Stimulated activated CD4-positive, alpha-beta T cell treated with anti-CD3 and anti-CD28 coated beads, Interleukin-2, amount 100 ng/mL, for 4 hours (primary cell): ENCODE results near the gene TPO.
A peak's percentile ranks its signal among the peaks of the same experiment; 100 is the strongest.

ENCODE experiments used
- DNase-seq: peaks from one replicate; pipeline ENCODE4 v3.0.0-alpha.2; 2020; ENCODE audit warnings: low read depth

The TPO gene

GRCh38 chr2:1527153-1527992 is 114.1 kb downstream of the TPO start:
- DNase-seq: no peak

- no peak for DNase-seq
Measured at GRCh38 chr2:1528273-1529064, 115.2 kb downstream of the TPO start.

- DNase-seq: no peak
Measured at GRCh38 chr2:1538663-1539062, 125.4 kb downstream of the TPO start.

GRCh38 chr2:1539441-1539840 is 126.2 kb downstream of the TPO start:
- no peak for DNase-seq

- no peak for DNase-seq
Measured at GRCh38 chr2:1539973-1540372, 126.7 kb downstream of the TPO start.

GRCh38 chr2:1540481-1540880 is 127.2 kb downstream of the TPO start:
- DNase-seq: no peak

- no peak for DNase-seq
Measured at GRCh38 chr2:1541040-1541439, 127.8 kb downstream of the TPO start.

GRCh38 chr2:1541819-1542475 is 128.7 kb downstream of the TPO start:
- DNase-seq: no peak

- no peak for DNase-seq
Measured at GRCh38 chr2:1542971-1543370, 129.7 kb downstream of the TPO start.

- DNase-seq: no peak
Measured at GRCh38 chr2:1543776-1544477, 130.7 kb downstream of the TPO start.

GRCh38 chr2:1544478-1545069 is 131.3 kb downstream of the TPO start:
- DNase-seq: no peak

- DNase-seq: no peak
Measured at GRCh38 chr2:1546023-1546591, 132.8 kb downstream of the TPO start.

GRCh38 chr2:1546901-1547300 is 133.6 kb downstream of the TPO start:
- no peak for DNase-seq

- DNase-seq: no peak
Measured at GRCh38 chr2:1548910-1549673, 135.8 kb downstream of the TPO start.

GRCh38 chr2:1550076-1550475 is 136.8 kb downstream of the TPO start:
- no peak for DNase-seq

GRCh38 chr2:1550658-1551316 is 137.5 kb downstream of the TPO start:
- DNase-seq: peak; percentile 44

GRCh38 chr2:1551905-1552304 is 138.6 kb downstream of the TPO start:
- no peak for DNase-seq

- DNase-seq: no peak
Measured at GRCh38 chr2:1552611-1553010, 139.3 kb downstream of the TPO start.

- no peak for DNase-seq
Measured at GRCh38 chr2:1553671-1554295, 140.5 kb downstream of the TPO start.

- DNase-seq: no peak
Measured at GRCh38 chr2:1556286-1556685, 143.0 kb downstream of the TPO start.
